ENCODE measurements around the gene POLR1C. TPM values are rescaled to one million over a fixed set of nuclear protein-coding genes. Genes with fewer than 3 reads are reported as not detected.

The POLR1C gene
- total RNA-seq, 1 experiment from 2014 or later = 84.6 TPM

DNA sequence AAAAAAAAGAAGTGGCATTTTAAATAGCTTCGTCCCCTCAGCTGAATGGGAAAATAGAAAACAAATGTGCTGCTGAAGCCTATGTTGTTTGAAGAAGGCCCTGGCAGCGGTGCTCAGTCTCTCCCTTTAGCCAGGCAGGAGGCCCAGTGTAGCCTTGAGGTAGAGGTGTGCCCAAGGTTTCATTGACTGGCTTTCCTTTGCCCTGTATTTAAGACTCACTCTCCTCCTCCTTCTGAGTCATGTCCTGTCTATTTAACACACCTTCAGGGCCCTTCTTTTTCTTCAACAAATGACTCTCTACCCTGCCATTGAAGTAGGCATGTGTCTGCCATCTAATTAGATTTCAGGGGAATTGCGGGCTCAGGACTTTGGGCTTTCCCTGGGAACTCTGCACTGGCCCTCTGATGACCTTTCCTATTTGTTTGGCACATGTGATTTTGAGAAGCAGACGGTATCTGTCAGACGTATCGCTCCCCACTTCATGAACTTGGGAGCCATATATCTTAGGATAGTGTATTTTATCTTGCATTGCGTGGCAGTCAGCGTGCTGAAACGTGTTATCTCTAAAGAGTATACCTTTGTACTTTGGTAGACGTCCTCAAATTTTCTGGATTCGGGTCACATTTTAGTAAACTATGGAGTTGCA lies 35.2 kb upstream of the POLR1C start:
- intact Hi-C loops (cut with micrococcal nuclease) = no loop called here
- H3K9me2 ChIP-seq (ENCODE audit: insufficient read depth) = no peaks in the 10 kb centered on the region
- peak overlapping the region; percentile 60 for H3K4me2 ChIP-seq (ENCODE audit: low read length)
- H4K20me1 ChIP-seq (ENCODE audit: insufficient read depth) = no peaks in the 10 kb centered on the region
- DNase-seq (ENCODE audit: low read depth, low spot score) (peak; percentile 44), ATAC-seq (peak; percentile 40; the same call in 1 of the 2 replicates)
- peak overlapping the region; percentile 12; the same call in 1 of the 2 replicates for H3K27ac ChIP-seq (ENCODE audit: low read depth, low read length)
- H3K4me3 ChIP-seq (replicated peaks in 1 of 2; ENCODE audit: low read depth in 1 of 2, low read length in 2 of 2) = 0 out of 4 replicates have a peak overlapping the region, but pooled peaks of 1 of the 2 experiments have one; percentile 10
- H3K79me2 ChIP-seq (ENCODE audit: insufficient read depth, low read length) = peaks cover 77% of the 10 kb centered on the region
- no peaks in the 10 kb centered on the region for H3K9me3 ChIP-seq (ENCODE audit: control insufficient read depth in 1 of 2, insufficient read depth in 1 of 2, low read depth in 1 of 2, low read length in 2 of 2)
- H2AFZ ChIP-seq (ENCODE audit: low read depth, low read length, poor library complexity, severe bottlenecking) = no peak overlapping the region
- ChIA-PET POLR2A (interaction anchor here (0.6 to 0.7 kb wide), 3 partner anchors 284 to 593 kb away, joined by 3 to 6 read pairs (median 4); no protein-coding TSS in a partner anchor), RAD21 (ENCODE audit: low non-redundant PET in 1 of 2, low total read pairs in 2 of 2, uncharacterized antibody in 2 of 2, unreplicated experiment in 2 of 2) (no interaction called here), CTCF (interaction anchor here (0.7 kb wide), 1 partner anchor 12 kb away, joined by 5 read pairs; no protein-coding TSS in a partner anchor)
- no peaks in the 10 kb centered on the region for H3K36me3 ChIP-seq (ENCODE audit: control insufficient read depth in 1 of 2, insufficient read depth in 2 of 2, low read length in 2 of 2)
- TF ChIP-seq SIN3A (IDR thresholded peaks at IDR 0.05; ENCODE audit: low read depth) (0 out of 2 replicates have a peak, but pooled peaks have one; percentile 10), JUND (IDR thresholded peaks at IDR 0.05) (peak; percentile 32; the same call in 1 of the 2 replicates), RAD21 (IDR thresholded peaks at IDR 0.05; ENCODE audit: low read depth) (no peak), YY1 (IDR thresholded peaks at IDR 0.05; ENCODE audit: extremely low read depth, insufficient replicate concordance, low read depth, low read length) (no peak), FOSL1 (IDR thresholded peaks at IDR 0.05; ENCODE audit: low read depth) (peak; percentile 58), REST (IDR thresholded peaks at IDR 0.05; ENCODE audit: low read depth) (no peak), EGR1 (IDR thresholded peaks at IDR 0.05; ENCODE audit: low read depth) (no peak), EZH2phosphoT487 (IDR thresholded peaks at IDR 0.05; ENCODE audit: borderline replicate concordance) (no peak)
- TF ChIP-seq, protein P1, sequence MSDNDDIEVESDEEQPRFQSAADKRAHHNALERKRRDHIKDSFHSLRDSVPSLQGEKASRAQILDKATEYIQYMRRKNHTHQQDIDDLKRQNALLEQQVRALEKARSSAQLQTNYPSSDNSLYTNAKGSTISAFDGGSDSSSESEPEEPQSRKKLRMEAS (IDR thresholded peaks at IDR 0.05) = peak; percentile 42; the same call in 1 of the 2 replicates
- no peaks in the 10 kb centered on the region for H3K27me3 ChIP-seq (ENCODE audit: insufficient read depth, low read length)
- H3K4me1 ChIP-seq (ENCODE audit: control insufficient read depth in 1 of 2, insufficient read depth in 2 of 2, low read length in 2 of 2) = peaks cover 9 to 44% of the 10 kb centered on the region in 2 experiments; a peak in 3 of 4 replicates
- H3K9ac ChIP-seq (ENCODE audit: low read length) = 0 out of 2 replicates have a peak overlapping the region, but pooled peaks have one; percentile 10
- no TSS peak for BruUV-seq (replicated peaks)

Measured in HCT116 (cell line).